KOPT-K1 (cell line): ENCODE data around the gene HDAC7.
"Not testable (repeated sequence)": the region's sequence is repeated elsewhere in the genome, so short reads cannot be mapped to it uniquely, and the experiment has no call there.

ENCODE experiments used
- H3K27ac ChIP-seq: fragments of 200-600 bp; sonication (generic); 2 replicates; pipeline ENCODE4 v1.5.1; 2016; ENCODE audit warnings: antibody characterized with exemption, mild to moderate bottlenecking, low read depth, low read length; ENCODE audit not compliant: poor library complexity, severe bottlenecking
- H3K36me3 ChIP-seq: fragments of 200-600 bp; sonication (generic); 2 replicates; pipeline ENCODE4 v1.5.1; 2017; ENCODE audit warnings: antibody characterized with exemption, mild to moderate bottlenecking, low read length, moderate library complexity; ENCODE audit not compliant: insufficient read depth
- H3K9me3 ChIP-seq: fragments of 200-600 bp; sonication (generic); 2 replicates; pipeline ENCODE4 v1.5.1; 2017; ENCODE audit warnings: antibody characterized with exemption, low read length, mild to moderate bottlenecking; ENCODE audit not compliant: insufficient read depth, poor library complexity, severe bottlenecking

HDAC7 gene

DNA sequence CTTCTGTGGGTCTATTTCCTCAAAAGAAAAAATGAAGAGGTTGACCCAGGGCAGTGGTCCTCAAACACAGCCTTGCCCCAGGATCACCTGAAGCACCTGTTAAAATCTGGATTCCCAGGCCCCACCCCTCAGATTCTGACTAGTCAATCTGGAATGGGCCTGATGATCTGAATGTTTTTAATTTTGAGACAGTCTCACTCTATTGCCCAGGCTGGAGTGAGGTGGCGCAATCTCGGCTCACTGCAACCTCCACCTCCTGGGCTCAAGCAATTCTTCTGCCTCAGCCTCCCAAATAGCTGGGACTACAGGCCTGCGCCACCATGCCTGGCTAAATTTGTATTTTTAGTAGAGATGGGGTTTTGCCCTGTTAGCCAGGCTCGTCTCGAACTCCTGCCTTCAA, 4.3 kb downstream of the HDAC7 start:
- Histone ChIP-seq H3K27ac (peak overlapping the region; percentile 95), H3K36me3 (peaks cover 27% of the 10 kb centered on the region)
- not testable (repeated sequence) for H3K9me3 ChIP-seq

- Histone ChIP-seq H3K36me3 (peaks cover 27% of the 10 kb centered on the region), H3K27ac (peak overlapping the region; percentile 95), H3K9me3 (no peaks in the 10 kb centered on the region)
These were observed 5.0 kb downstream of the HDAC7 start for GRCh38 chr12:47814539-47815170.

DNA sequence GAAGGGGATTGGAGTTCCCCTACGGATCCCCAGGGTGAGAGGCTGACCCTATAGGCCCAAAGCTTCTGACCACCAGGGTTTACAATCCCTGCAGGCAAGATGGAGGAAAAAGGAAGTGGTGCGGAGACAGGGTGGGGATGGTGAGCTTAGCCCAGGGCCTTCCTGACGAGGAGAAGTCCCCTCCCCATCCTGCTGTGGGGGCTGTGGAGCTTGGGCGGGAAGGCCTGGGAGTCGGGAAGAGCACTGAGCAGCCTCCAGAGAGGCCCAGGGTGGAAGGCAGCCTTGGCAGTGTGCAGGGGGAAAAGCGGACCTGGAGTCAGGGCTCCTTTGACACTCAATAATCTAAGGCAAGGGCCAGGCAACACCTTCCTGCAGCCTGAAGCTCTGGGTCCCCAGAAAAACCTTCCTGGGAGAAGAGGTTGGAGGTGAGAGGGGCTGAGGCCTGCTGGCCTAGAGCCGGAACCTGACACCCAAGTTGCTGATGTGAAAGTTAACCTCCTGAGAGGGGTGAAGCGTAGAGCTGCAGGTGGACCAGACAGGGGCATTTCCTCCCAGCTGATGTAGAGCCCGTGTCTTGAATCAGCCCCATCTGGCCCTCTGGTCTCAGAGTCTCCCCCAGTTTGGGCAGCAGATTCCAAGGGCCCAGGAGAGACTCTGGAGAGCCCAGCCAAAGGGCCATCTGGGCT, 6.0 kb downstream of the HDAC7 start:
- Histone ChIP-seq H3K36me3 (peaks cover 27% of the 10 kb centered on the region), H3K9me3 (no peaks in the 10 kb centered on the region), H3K27ac (peak overlapping the region; percentile 95)

- H3K9me3 ChIP-seq: no peaks in the 10 kb centered on the region
- H3K27ac ChIP-seq: peak overlapping the region; percentile 95
- H3K36me3 ChIP-seq: peaks cover 24% of the 10 kb centered on the region
These were observed 6.7 kb downstream of the HDAC7 start for GRCh38 chr12:47812797-47813510.

DNA sequence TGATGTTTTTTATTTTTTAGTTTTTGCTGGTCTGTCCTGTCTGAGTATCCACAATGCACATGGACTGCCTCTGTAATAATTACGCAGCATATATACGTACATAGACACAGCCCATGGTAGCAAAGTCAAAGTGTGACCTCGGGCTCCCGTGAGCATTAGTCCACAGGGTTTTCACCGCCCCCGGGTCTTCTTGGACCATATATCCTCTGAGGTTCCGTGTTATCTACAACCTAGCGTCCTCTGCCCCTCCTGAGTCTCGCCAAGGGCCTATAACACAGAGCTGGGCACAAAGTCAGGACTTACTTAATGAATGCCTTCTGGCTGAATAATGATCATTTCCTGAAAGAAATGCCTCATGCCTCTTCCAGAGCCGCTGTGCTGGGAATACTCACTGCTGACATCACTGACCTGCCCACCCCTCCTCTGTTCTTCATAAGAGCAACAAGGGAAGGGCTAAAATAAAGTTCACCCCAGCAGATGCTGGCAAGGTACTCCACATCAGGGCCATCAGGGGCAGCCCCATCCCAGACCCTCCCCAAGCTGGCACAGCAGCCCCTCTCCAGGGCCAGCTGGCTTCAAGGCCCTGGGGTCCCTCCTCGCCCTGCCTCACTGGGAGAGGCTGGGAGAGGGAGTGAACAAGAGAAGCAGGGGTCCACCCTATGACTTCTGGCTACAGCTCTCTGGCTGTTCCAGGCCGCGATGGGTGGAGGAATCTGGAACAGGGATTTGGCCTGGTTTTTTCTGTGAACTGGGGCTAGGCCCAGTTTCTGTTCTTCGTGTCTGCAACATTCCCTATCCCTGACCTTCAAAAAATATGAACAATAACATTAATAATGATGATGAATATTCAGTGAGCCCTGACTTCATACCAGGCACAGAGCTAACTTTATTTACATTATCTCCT, 7.9 kb downstream of the HDAC7 start:
- Histone ChIP-seq H3K9me3 (no peaks in the 10 kb centered on the region), H3K36me3 (peaks cover 18% of the 10 kb centered on the region), H3K27ac (peak overlapping the region; percentile 95)

DNA sequence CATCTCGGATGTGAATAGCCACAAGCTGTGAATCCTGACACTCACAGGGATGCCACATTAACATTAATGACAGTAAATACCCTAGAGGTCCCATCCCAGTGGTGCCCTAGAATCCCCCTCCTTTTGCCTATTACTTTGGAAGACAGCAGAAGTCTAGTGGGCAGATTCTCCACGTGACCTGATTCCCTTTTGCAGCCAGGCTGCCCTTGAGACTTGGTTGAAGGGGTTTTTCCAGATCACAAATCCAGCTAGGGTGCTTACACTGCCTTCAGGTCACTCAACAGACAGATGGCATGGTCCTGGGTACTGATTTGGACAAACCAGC, 8.7 kb downstream of the HDAC7 start:
- Histone ChIP-seq H3K9me3 (no peaks in the 10 kb centered on the region), H3K36me3 (peaks cover 20% of the 10 kb centered on the region), H3K27ac (peak overlapping the region; percentile 95)

GRCh38 chr12:47809518-47809917, 10.2 kb downstream of the HDAC7 start:
- H3K36me3 ChIP-seq: peaks cover 30% of the 10 kb centered on the region
- H3K9me3 ChIP-seq: not testable (repeated sequence)
- peak overlapping the region; percentile 95 for H3K27ac ChIP-seq

GRCh38 chr12:47808574-47809365, 10.9 kb downstream of the HDAC7 start:
- Histone ChIP-seq H3K36me3 (peaks cover 38% of the 10 kb centered on the region), H3K27ac (peak overlapping the region; percentile 77), H3K9me3 (no peaks in the 10 kb centered on the region)

GRCh38 chr12:47808050-47808449, 11.7 kb downstream of the HDAC7 start:
- Histone ChIP-seq H3K36me3 (peaks cover 42% of the 10 kb centered on the region), H3K27ac (peak overlapping the region; percentile 77), H3K9me3 (no peaks in the 10 kb centered on the region)

- Histone ChIP-seq H3K27ac (peak overlapping the region; percentile 77), H3K9me3 (no peaks in the 10 kb centered on the region), H3K36me3 (peaks cover 46% of the 10 kb centered on the region)
These were observed 12.4 kb downstream of the HDAC7 start for GRCh38 chr12:47807338-47807737.

- peak overlapping the region; percentile 23 for H3K27ac ChIP-seq
- H3K36me3 ChIP-seq: peaks cover 53% of the 10 kb centered on the region
- no peaks in the 10 kb centered on the region for H3K9me3 ChIP-seq
These were observed 14.3 kb downstream of the HDAC7 start for GRCh38 chr12:47805417-47805816.

- Histone ChIP-seq H3K36me3 (peaks cover 61% of the 10 kb centered on the region), H3K9me3 (no peaks in the 10 kb centered on the region), H3K27ac (no peak overlapping the region)
These were observed 15.5 kb downstream of the HDAC7 start for GRCh38 chr12:47804171-47804570.

DNA sequence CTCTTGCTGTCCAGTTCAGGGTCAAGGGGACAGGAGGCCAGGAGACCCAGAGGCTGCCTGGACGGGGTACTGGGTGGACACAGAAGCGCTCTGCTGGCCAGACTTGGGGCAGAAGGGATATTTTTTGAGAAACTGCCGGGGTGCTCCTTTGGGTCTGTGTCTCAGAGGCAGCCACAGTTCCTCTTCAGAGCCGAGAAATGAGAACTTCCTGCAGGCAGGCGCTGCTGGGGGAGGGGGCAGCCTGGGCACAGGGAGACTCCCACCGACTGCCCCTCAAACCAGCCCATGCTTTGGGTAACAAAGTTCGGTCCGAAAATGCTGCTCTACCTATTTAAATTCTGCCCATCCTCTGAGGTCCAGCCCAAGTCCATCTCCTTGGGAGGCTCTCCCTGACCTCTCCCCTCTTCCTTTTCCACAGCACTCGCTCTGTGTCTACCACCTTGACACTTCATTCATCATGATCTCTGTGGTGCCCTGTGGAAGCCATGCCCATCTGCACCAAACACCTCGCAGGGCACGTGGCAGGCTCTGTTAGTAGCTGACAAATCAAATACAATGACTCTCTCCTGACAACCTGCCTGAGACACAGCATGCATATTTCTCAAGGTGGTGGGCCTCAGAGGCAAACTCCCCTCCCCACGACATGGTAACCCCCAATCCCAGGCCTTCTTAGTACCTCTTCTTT, 16.4 kb downstream of the HDAC7 start:
- Histone ChIP-seq H3K36me3 (peaks cover 69% of the 10 kb centered on the region), H3K9me3 (no peaks in the 10 kb centered on the region), H3K27ac (peak overlapping the region; percentile 34)

GRCh38 chr12:47802312-47802711, 17.4 kb downstream of the HDAC7 start:
- H3K36me3 ChIP-seq: peaks cover 79% of the 10 kb centered on the region
- peak overlapping the region; percentile 34 for H3K27ac ChIP-seq

More at GRCh38 chr12:47802312-47802711, 17.4 kb downstream of the HDAC7 start:
- H3K9me3 ChIP-seq: no peaks in the 10 kb centered on the region
